Measurements from ENCODE around the gene TMEM255A.

GRCh38 chrX:120335289-120335688, 24.0 kb upstream of the TMEM255A start:
- no peak for TF ChIP-seq CTCF (conservative IDR thresholded peaks at IDR 0.05; ENCODE audit: low read depth in 2 of 2)
- no peak for TF ChIP-seq REST (IDR thresholded peaks at IDR 0.05; ENCODE audit: unreplicated experiment)
- no peak for TF ChIP-seq CREB1 (CRISPR knock-in tag; IDR thresholded peaks at IDR 0.05; ENCODE audit: low read depth)
- TF ChIP-seq POLR2AphosphoS5 (IDR thresholded peaks at IDR 0.05; ENCODE audit: low read depth): no peak
- no peak for TF ChIP-seq EZH2 (IDR thresholded peaks at IDR 0.05; ENCODE audit: low read depth, unreplicated experiment)
- TF ChIP-seq STAT1 (IDR thresholded peaks at IDR 0.05; ENCODE audit: unreplicated experiment): no peak
- TF ChIP-seq EZH2phosphoT487 (IDR thresholded peaks at IDR 0.05; ENCODE audit: unreplicated experiment): no peak
- TF ChIP-seq JUNB (IDR thresholded peaks at IDR 0.05; ENCODE audit: unreplicated experiment): no peak
- no peak for TF ChIP-seq ZNF462 (CRISPR knock-in tag; IDR thresholded peaks at IDR 0.05)
- no peak for TF ChIP-seq ZNF114 (CRISPR knock-in tag; IDR thresholded peaks at IDR 0.05)
